Stomach (tissue), 9 donors: ENCODE data around the gene ARHGAP15. TPM values are rescaled to one million over a fixed set of nuclear protein-coding genes. Genes with fewer than 3 reads are reported as not detected.

Experiments used
- DNase-seq, 2 donors: peaks; one replicate each; pipeline versions ENCODE4 v3.0.0 to v3.0.0-alpha.2; 2013 to 2019
- H3K27ac ChIP-seq, 5 donors: fragments of 200-600 bp in 4 of 5; sonication (generic) in 4 of 5; one replicate each; pipeline ENCODE4 v1.5.1; 2013 to 2019; ENCODE audit warnings: mild to moderate bottlenecking in 1 of 5, moderate library complexity in 1 of 5
- H3K27me3 ChIP-seq, 3 donors: fragments of 200-600 bp; sonication (generic); one replicate each; pipeline ENCODE4 v1.5.1; 2017 to 2019; ENCODE audit warnings: mixed run types in 1 of 3
- H3K36me3 ChIP-seq, 4 donors: fragments of 200-600 bp; sonication (generic); 1 replicate in 3 of 4; 2 replicates in 1 of 4; pipeline ENCODE4 v1.5.1; 2016 to 2019
- H3K4me1 ChIP-seq, 4 donors: fragments of 200-600 bp; sonication (generic); one replicate each; pipeline ENCODE4 v1.5.1; 2016 to 2019
- H3K4me3 ChIP-seq, 4 donors: fragments of 200-600 bp; sonication (generic) in 3 of 4; one replicate each; pipeline ENCODE4 v1.5.1; 2016 to 2019; ENCODE audit warnings: mild to moderate bottlenecking in 1 of 4
- H3K9me3 ChIP-seq, 4 donors: fragments of 200-600 bp; sonication (generic); one replicate each; pipeline ENCODE4 v1.5.1; 2016 to 2019
- EP300 ChIP-seq: sonication (generic); formaldehyde crosslinking; IDR thresholded peaks from one replicate; pipeline ENCODE4 v1.6.1; 2017; ENCODE audit warnings: antibody characterized with exemption
- POLR2A ChIP-seq, 4 donors: fragments of 450-650 bp; IDR thresholded peaks; one replicate each; pipeline ENCODE4 v1.6.1; 2016; ENCODE audit warnings: antibody characterized with exemption in 4 of 4, control low read depth in 2 of 4, mild to moderate bottlenecking in 1 of 4, moderate library complexity in 1 of 4
- POLR2AphosphoS5 ChIP-seq, 3 donors: sonication (generic); formaldehyde crosslinking; IDR thresholded peaks; one replicate each; pipeline ENCODE4 v1.6.1; 2016; ENCODE audit warnings: antibody characterized with exemption in 3 of 3
- WGBS, 5 donors: extraction: QIAGEN DNeasy Blood & Tissue Kit in 3 of 5; methylation state at CpG; one replicate each; pipeline versions ENCODE4 v1.1.5 to v1.1.7; 2013 to 2018; 5-methylcytosine and 5-hydroxymethylcytosine counted together
- intact Hi-C: fragments of 100-400 bp; cut with DNase I; formaldehyde crosslinking; loops from one replicate; pipeline ENCODE4 v1.15.1; 2023; ENCODE audit warnings: low total_unique reads
- polyA plus RNA-seq, 3 donors: library from polyadenylated mRNA; stranded (reverse); fragments of 200-250 nt; gene quantifications; one replicate each; pipeline ENCODE4 v1.2.3, GENCODE V29; 2013
- total RNA-seq, 5 donors: library from RNA; depleted of rRNA; stranded (reverse); fragments of >200 nt; gene quantifications; one replicate each; pipeline versions ENCODE4 v1.1.0 to v1.2.3, GENCODE V29; 2014 to 2016
- TF ChIP-seq, protein P1 (sequence below), 7 experiments: fragments of 450-650 bp in 4 of 7; fragments of 200-600 bp in 3 of 7; sonication (generic) in 3 of 7; IDR thresholded peaks; one replicate each; pipeline ENCODE4 v1.5.1; 2016 to 2019; ENCODE audit warnings: antibody characterized with exemption in 7 of 7, control low read depth in 2 of 7, mild to moderate bottlenecking in 1 of 7
- donor health status: healthy with polysubstance abuse.
- donor health status: Bipolar disorder and iron deficiency.
- donor health status: healthy.

The ARHGAP15 gene
- total and polyA plus RNA-seq, 8 donors: 1.8 to 66.3 (median 6.8) TPM; not detected in 1

DNA sequence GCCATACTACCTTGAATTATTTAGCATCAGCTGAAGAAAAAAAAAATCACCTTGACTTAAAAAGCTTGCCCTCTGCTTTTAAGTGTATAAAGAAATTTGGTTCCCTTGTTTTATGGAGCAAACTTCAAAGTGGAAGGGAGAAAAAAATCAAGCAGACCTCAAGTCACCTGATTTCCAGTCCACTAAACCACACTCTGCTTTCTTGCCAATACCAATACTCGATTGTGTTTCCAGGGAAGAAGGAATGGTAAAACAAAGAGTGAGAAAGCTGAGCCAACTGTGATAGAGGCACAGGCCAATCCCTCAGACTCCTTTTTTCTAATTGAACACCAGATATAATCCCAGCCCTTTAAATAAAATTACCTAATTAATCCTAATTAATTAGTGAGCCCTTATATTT, 587.3 kb downstream of the ARHGAP15 start:
- Histone ChIP-seq H3K4me3 (peak overlapping the region in 1 of 4 donors; percentile 25), H3K36me3 (no peaks in the 10 kb centered on the region), H3K27ac (peak overlapping the region in 4 of 5 donors; percentile 20 to 78 (median 30)), H3K27me3 (no peaks in the 10 kb centered on the region), H3K4me1 (peaks cover 12 to 35% (median 19%) of the 10 kb centered on the region in 4 donors), H3K9me3 (peaks cover 0 to 3% (median 0%) of the 10 kb centered on the region in 4 donors)
- 9 to 31% (median 19%) methylated on average over 1 of the region's 1 CpG for WGBS, 5 donors
- intact Hi-C loops: no loop called here
- TF ChIP-seq POLR2A (IDR thresholded peaks at IDR 0.05) (no peak), POLR2AphosphoS5 (IDR thresholded peaks at IDR 0.05) (peak in 1 of 3 donors; percentile 52), EP300 (no peak)
- TF ChIP-seq, protein P1, sequence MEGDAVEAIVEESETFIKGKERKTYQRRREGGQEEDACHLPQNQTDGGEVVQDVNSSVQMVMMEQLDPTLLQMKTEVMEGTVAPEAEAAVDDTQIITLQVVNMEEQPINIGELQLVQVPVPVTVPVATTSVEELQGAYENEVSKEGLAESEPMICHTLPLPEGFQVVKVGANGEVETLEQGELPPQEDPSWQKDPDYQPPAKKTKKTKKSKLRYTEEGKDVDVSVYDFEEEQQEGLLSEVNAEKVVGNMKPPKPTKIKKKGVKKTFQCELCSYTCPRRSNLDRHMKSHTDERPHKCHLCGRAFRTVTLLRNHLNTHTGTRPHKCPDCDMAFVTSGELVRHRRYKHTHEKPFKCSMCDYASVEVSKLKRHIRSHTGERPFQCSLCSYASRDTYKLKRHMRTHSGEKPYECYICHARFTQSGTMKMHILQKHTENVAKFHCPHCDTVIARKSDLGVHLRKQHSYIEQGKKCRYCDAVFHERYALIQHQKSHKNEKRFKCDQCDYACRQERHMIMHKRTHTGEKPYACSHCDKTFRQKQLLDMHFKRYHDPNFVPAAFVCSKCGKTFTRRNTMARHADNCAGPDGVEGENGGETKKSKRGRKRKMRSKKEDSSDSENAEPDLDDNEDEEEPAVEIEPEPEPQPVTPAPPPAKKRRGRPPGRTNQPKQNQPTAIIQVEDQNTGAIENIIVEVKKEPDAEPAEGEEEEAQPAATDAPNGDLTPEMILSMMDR (IDR thresholded peaks at IDR 0.05): no peak
- no peak for DNase-seq

DNA sequence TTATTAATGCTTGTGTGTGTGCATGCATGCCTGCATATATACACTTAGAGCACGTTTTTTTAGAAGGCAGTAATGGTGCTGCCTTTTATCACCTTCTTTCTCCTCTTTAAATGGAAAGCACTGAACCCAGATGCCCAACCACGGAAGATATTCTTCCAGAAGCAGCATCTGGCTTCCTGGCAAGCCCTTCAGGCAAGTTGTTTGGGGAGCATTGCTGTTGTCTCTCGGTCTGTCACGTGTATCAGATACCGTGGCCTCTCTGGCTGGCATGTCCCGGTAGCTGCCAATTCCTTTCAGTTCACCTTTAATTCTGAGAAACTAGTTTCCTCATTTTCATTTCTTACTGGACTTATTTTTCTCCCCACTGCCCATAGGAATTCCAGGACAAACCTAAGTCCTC, 587.8 kb downstream of the ARHGAP15 start:
- intact Hi-C loops: no loop called here
- WGBS, 5 donors: 11 to 36% (median 18%) methylated on average over 6 of the region's 6 CpGs
- Histone ChIP-seq H3K9me3 (no peaks in the 10 kb centered on the region), H3K27me3 (no peaks in the 10 kb centered on the region), H3K36me3 (no peaks in the 10 kb centered on the region), H3K4me3 (peak overlapping the region in 1 of 4 donors; percentile 25), H3K4me1 (peaks cover 12 to 35% (median 19%) of the 10 kb centered on the region in 4 donors), H3K27ac (peak overlapping the region in 4 of 5 donors; percentile 26 to 78 (median 44))
- TF ChIP-seq, protein P1 (IDR thresholded peaks at IDR 0.05): no peak
- no peak for TF ChIP-seq POLR2AphosphoS5 (IDR thresholded peaks at IDR 0.05)
- TF ChIP-seq EP300: no peak
- peak in 1 of 2 donors; percentile 42 for DNase-seq

DNA sequence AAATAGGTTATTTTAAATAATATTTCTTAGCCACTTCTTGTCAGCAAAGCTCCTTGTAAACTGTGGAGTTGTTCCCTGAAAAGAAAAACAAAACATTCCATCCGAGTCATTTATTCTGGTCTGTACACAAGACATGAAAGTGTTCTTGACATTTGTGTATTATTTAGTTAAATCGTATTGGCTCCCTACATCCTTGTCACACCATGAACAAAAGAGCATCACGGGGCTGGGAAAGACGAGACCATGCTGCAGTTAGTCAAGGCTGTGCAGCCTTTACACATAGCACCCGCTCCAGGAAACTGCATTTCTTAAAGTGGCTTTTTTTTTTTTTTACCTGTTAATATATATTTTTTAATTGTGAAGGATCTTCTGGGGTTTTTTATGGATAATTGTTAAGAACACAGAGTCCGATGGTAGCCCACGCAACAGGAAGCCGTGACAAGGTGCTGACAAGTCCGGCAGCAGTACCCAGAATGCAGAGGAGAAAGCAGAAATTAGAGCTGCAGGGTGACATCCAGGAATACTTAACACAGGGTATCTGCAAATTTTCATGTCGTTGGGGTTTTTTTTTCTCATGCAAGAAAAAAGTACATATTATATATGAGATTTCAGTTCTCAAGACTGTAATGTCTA, 588.4 kb downstream of the ARHGAP15 start:
- Histone ChIP-seq H3K36me3 (no peaks in the 10 kb centered on the region), H3K9me3 (no peaks in the 10 kb centered on the region), H3K4me3 (peak overlapping the region in 1 of 4 donors; percentile 25), H3K27me3 (no peaks in the 10 kb centered on the region), H3K4me1 (peaks cover 12 to 35% (median 19%) of the 10 kb centered on the region in 4 donors), H3K27ac (peak overlapping the region in 4 of 5 donors; percentile 26 to 78 (median 44))
- no peak for TF ChIP-seq POLR2A (IDR thresholded peaks at IDR 0.05)
- no peak for TF ChIP-seq EP300
- TF ChIP-seq, protein P1 (IDR thresholded peaks at IDR 0.05): no peak
- TF ChIP-seq POLR2AphosphoS5 (IDR thresholded peaks at IDR 0.05): no peak
- peak in 1 of 2 donors; percentile 29 for DNase-seq
- WGBS, 5 donors: 43 to 59% (median 46%) methylated on average over 10 of the region's 10 CpGs
- intact Hi-C loops: no loop called here

DNA sequence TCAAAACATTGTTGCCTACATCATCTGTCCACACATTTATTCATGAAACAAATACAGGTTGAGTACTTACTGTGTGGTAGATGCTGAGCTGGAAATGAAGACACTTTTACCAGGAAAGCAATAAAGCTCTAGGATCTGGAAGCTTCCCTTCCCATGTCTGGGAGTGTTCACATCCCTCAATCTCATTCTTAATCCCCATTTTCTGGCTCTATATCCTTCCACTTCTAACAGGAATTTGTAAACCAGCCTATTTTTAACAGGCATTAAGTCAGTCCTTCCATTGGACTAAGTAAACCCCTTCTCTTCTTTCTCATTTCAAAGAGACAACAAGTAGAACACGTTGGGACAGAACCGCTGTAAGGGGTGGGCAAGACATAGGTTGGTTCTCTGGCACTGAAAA, 589.5 kb downstream of the ARHGAP15 start:
- H3K27ac ChIP-seq: no peak overlapping the region
- DNase-seq: no peak
- H3K36me3 ChIP-seq: no peaks in the 10 kb centered on the region
- no peaks in the 10 kb centered on the region for H3K27me3 ChIP-seq
- H3K9me3 ChIP-seq: no peaks in the 10 kb centered on the region
- 70 to 91% (median 74%) methylated on average over 2 of the region's 2 CpGs for WGBS, 5 donors
- peaks cover 12 to 35% (median 22%) of the 10 kb centered on the region in 4 donors for H3K4me1 ChIP-seq
- H3K4me3 ChIP-seq: no peak overlapping the region
- TF ChIP-seq POLR2AphosphoS5 (IDR thresholded peaks at IDR 0.05) (no peak), POLR2A (IDR thresholded peaks at IDR 0.05) (no peak), EP300 (no peak)
- TF ChIP-seq, protein P1 (IDR thresholded peaks at IDR 0.05): no peak
- intact Hi-C loops: no loop called here
